HepG2 (cell line): ENCODE results near the gene PRUNE1. TPM values are rescaled to one million over a fixed set of nuclear protein-coding genes. Genes with fewer than 3 reads are reported as not detected.

Experiments used
- ARID2 ChIP-seq: sonication (generic); formaldehyde crosslinking; IDR thresholded peaks from 2 replicates; pipeline ENCODE4 v1.8.1; 2022; ENCODE audit warnings: mild to moderate bottlenecking, missing genetic modification reagents, borderline replicate concordance
- ATF7 ChIP-seq, 2 experiments: fragments of 450-650 bp in 1 of 2; sonication (generic) in 1 of 2; formaldehyde crosslinking in 1 of 2; IDR thresholded peaks; 2 replicates each; pipeline versions ENCODE4 v1.4.0 to v1.6.1; 2016 to 2020; ENCODE audit warnings: antibody characterized with exemption in 1 of 2, mild to moderate bottlenecking in 1 of 2, missing genetic modification reagents in 1 of 2
- ATF7-NPFF ChIP-seq: sonication (generic); formaldehyde crosslinking; IDR thresholded peaks from 2 replicates; pipeline ENCODE4 v1.8.1; 2023; ENCODE audit warnings: mild to moderate bottlenecking, low read depth, missing genetic modification reagents, moderate library complexity
- BORCS8-MEF2B ChIP-seq: sonication (generic); formaldehyde crosslinking; IDR thresholded peaks from 2 replicates; pipeline ENCODE4 v1.8.0; 2022; ENCODE audit warnings: mild to moderate bottlenecking, missing genetic modification reagents
- CCAR2 ChIP-seq: fragments of 200-400 bp; formaldehyde crosslinking; optimal IDR thresholded peaks from 2 replicates; pipeline ENCODE3; 2018; ENCODE audit warnings: low read depth, mild to moderate bottlenecking, low read length, moderate library complexity
- DZIP1 ChIP-seq: sonication (generic); formaldehyde crosslinking; IDR thresholded peaks from 2 replicates; pipeline ENCODE4 v1.5.0; 2020; ENCODE audit warnings: mild to moderate bottlenecking, missing genetic modification reagents
- HDAC1 ChIP-seq: sonication (generic); formaldehyde crosslinking; IDR thresholded peaks from 2 replicates; pipeline ENCODE4 v1.5.1; 2020; ENCODE audit warnings: mild to moderate bottlenecking, missing genetic modification reagents
- IRX3 ChIP-seq: sonication (generic); formaldehyde crosslinking; IDR thresholded peaks from 2 replicates; pipeline ENCODE4 v1.8.1; 2023; ENCODE audit warnings: mild to moderate bottlenecking, low read depth, missing genetic modification reagents, borderline replicate concordance
- ISL2 ChIP-seq: sonication (generic); formaldehyde crosslinking; IDR thresholded peaks from 2 replicates; pipeline ENCODE4 v1.5.0; 2020; ENCODE audit warnings: missing genetic modification reagents
- MTA1 ChIP-seq: sonication (generic); formaldehyde crosslinking; IDR thresholded peaks from 2 replicates; pipeline ENCODE4 v1.4.0; 2020; ENCODE audit warnings: missing genetic modification reagents, mild to moderate bottlenecking, borderline replicate concordance
- MYNN ChIP-seq: sonication (generic); formaldehyde crosslinking; IDR thresholded peaks from 2 replicates; pipeline ENCODE4 v1.4.0; 2020; ENCODE audit warnings: mild to moderate bottlenecking, low read depth, missing genetic modification reagents
- PHF5A ChIP-seq: IDR thresholded peaks from one replicate; pipeline ENCODE4 v1.6.1; 2018; ENCODE audit warnings: low read depth, missing genetic modification reagents; ENCODE audit not compliant: unreplicated experiment
- RAD21 ChIP-seq: fragments of 450-650 bp; formaldehyde crosslinking; IDR thresholded peaks from 2 replicates; pipeline ENCODE4 v1.5.0; 2020; ENCODE audit warnings: mild to moderate bottlenecking
- SMAD3 ChIP-seq: sonication (generic); formaldehyde crosslinking; IDR thresholded peaks from 2 replicates; pipeline ENCODE4 v1.4.0; 2020; ENCODE audit warnings: missing genetic modification reagents
- USF2 ChIP-seq, 2 experiments: sonication (generic) in 1 of 2; formaldehyde crosslinking in 1 of 2; IDR thresholded peaks; 2 replicates each; pipeline versions ENCODE4 v1.5.1 to v1.6.1; 2011 to 2020; ENCODE audit warnings: borderline replicate concordance in 1 of 2, low read depth in 1 of 2, low read length in 1 of 2, mild to moderate bottlenecking in 1 of 2, missing genetic modification reagents in 1 of 2, moderate library complexity in 1 of 2
- WIZ ChIP-seq: sonication (generic); formaldehyde crosslinking; IDR thresholded peaks from 2 replicates; pipeline ENCODE4 v1.5.1; 2020; ENCODE audit warnings: mild to moderate bottlenecking, missing genetic modification reagents
- YEATS4 ChIP-seq: sonication (generic); formaldehyde crosslinking; IDR thresholded peaks from 2 replicates; pipeline ENCODE4 v1.4.0; 2020; ENCODE audit warnings: missing genetic modification reagents, borderline replicate concordance
- ZBTB14 ChIP-seq: sonication (generic); formaldehyde crosslinking; IDR thresholded peaks from 2 replicates; pipeline ENCODE4 v1.4.0; 2020; ENCODE audit warnings: missing genetic modification reagents
- ZFP37 ChIP-seq: sonication (generic); formaldehyde crosslinking; IDR thresholded peaks from 2 replicates; pipeline ENCODE4 v1.4.0; 2020; ENCODE audit warnings: missing genetic modification reagents, borderline replicate concordance
- ZNF362 ChIP-seq: sonication (generic); formaldehyde crosslinking; IDR thresholded peaks from 2 replicates; pipeline ENCODE4 v1.4.0; 2020; ENCODE audit warnings: missing genetic modification reagents, mild to moderate bottlenecking, borderline replicate concordance
- ZNF747 ChIP-seq: sonication (generic); formaldehyde crosslinking; IDR thresholded peaks from 2 replicates; pipeline ENCODE4 v1.8.1; 2023; ENCODE audit warnings: missing genetic modification reagents, mild to moderate bottlenecking, borderline replicate concordance
- ZSCAN21 ChIP-seq: sonication (generic); formaldehyde crosslinking; IDR thresholded peaks from 2 replicates; pipeline ENCODE4 v1.8.0; 2022; ENCODE audit warnings: mild to moderate bottlenecking, missing genetic modification reagents, moderate library complexity, borderline replicate concordance
- polyA plus RNA-seq, 8 experiments: library from polyadenylated mRNA; depleted of rRNA in 3 of 8; stranded (reverse) in 7 of 8; unstranded in 1 of 8; fragments of >200 nt; fragmentation: Illumina TruSeq in 4 of 8; extraction: Trizol in 4 of 8; gene quantifications; 2 replicates each; pipeline versions ENCODE4 v1.2.1 to v1.2.3, GENCODE V29; 2011 to 2016; ENCODE audit warnings: low read depth in 4 of 8, missing spikeins in 1 of 8, mixed read lengths in 1 of 8; ENCODE audit not compliant: insufficient read depth in 1 of 8
- total RNA-seq, 5 experiments: library from RNA; depleted of rRNA; stranded (reverse); fragments of >200 nt; fragmentation: Illumina TruSeq; extraction: Trizol; gene quantifications; 2 replicates each; pipeline ENCODE4 v1.2.3, GENCODE V29; 2016; ENCODE audit warnings: low read depth in 1 of 5

The PRUNE1 gene
- total and polyA plus RNA-seq, 2 of the 13 experiments (the other 11 are each of a cell fraction or from before 2014, with no cell fraction given): 19.0 to 31.9 TPM

DNA sequence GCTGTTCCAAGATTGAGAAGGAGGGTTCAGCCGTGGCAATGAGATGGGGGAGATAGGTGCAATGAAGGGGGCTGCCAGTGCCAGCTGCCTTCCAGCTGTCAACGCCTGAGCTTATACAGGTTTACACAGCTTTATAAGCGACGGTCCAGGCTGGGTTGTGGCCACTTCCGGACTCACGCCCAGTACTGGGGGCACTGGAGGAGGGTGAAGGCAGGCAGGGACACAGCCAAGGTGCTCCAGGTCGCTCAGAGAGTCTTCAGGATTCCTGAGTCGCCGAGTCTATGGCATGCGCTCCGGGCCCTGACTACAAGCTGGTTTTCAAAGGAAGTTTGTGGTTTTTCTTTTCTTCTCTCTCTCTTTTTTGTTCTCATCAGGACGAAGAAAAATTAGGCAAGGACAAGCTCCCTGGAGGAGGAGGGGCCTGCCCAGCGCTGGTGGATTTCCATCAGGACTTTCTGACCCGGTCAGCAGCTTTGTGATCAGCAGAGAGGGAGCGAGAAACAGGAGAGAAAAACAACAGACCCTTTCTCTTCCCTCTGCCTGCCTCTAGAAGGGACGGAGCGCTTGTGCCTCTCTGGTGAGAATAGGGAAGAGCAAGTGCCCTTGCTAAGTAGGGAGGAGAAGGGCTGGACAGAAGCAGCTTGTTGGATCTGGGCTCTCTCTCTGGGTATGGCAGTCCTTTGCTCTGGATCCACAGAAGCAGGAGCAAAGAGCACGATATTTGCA, 1.8 kb upstream of the PRUNE1 start, which contains the start of gene MINDY1 (continued):
- TF ChIP-seq ZBTB14 (CRISPR knock-in tag): no peak
- TF ChIP-seq DZIP1 (CRISPR knock-in tag): no peak
- no peak for TF ChIP-seq YEATS4
- TF ChIP-seq ZNF747 (CRISPR knock-in tag): no peak
- no peak for TF ChIP-seq ATF7 (IDR thresholded peaks at IDR 0.05)
- no peak for TF ChIP-seq ATF7 (CRISPR knock-in tag; IDR thresholded peaks at IDR 0.05)
- TF ChIP-seq ATF7-NPFF (CRISPR knock-in tag): no peak
- no peak for TF ChIP-seq IRX3
- TF ChIP-seq RAD21 (CRISPR knock-in tag): peak; percentile 78
- TF ChIP-seq MYNN (CRISPR knock-in tag): no peak
- no peak for TF ChIP-seq ARID2 (CRISPR knock-in tag)
- TF ChIP-seq PHF5A (CRISPR knock-in tag): no peak
- no peak; the same call in 1 of the 2 replicates for TF ChIP-seq HDAC1 (CRISPR knock-in tag)
- TF ChIP-seq WIZ: no peak
- TF ChIP-seq CCAR2: no peak
- TF ChIP-seq ISL2: no peak
- TF ChIP-seq USF2 (IDR thresholded peaks at IDR 0.05; ENCODE audit: low read depth, low read length): no peak
- no peak for TF ChIP-seq USF2 (CRISPR knock-in tag; IDR thresholded peaks at IDR 0.05; ENCODE audit: borderline replicate concordance)
- TF ChIP-seq ZNF362 (CRISPR knock-in tag): no peak
- no peak for TF ChIP-seq ZSCAN21 (CRISPR knock-in tag)
- TF ChIP-seq MTA1 (CRISPR knock-in tag): 0 out of 2 replicates have a peak, but pooled peaks have one; percentile 6
- TF ChIP-seq ZFP37: no peak
- no peak for TF ChIP-seq BORCS8-MEF2B (CRISPR knock-in tag)
- 0 out of 2 replicates have a peak, but pooled peaks have one; percentile 47 for TF ChIP-seq SMAD3 (CRISPR knock-in tag)
